HG02870 (cell line): Measurements from ENCODE around the gene ARL17A.
"Not testable (repeated sequence)": the region's sequence is repeated elsewhere in the genome, so short reads cannot be mapped to it uniquely, and the experiment has no call there.

Experiments
- ATAC-seq: cut with Tn5 transposase; IDR thresholded peaks from one replicate; pipeline ENCODE4 v1.9.1; 2021; ENCODE audit warnings: mild to moderate bottlenecking, moderate library complexity; ENCODE audit not compliant: unreplicated experiment

The ARL17A gene

GRCh38 chr17:46579083-46580075 lies at the start of gene ARL17A:
ARL17A (minus strand) TSS chr17:46579691; CDS start chr17:46576322, 3,369 bp downstream.
- peak; percentile 92 for ATAC-seq

GRCh38 chr17:46628753-46629436 lies 49.4 kb upstream of the ARL17A start:
- not testable (repeated sequence) for ATAC-seq

DNA sequence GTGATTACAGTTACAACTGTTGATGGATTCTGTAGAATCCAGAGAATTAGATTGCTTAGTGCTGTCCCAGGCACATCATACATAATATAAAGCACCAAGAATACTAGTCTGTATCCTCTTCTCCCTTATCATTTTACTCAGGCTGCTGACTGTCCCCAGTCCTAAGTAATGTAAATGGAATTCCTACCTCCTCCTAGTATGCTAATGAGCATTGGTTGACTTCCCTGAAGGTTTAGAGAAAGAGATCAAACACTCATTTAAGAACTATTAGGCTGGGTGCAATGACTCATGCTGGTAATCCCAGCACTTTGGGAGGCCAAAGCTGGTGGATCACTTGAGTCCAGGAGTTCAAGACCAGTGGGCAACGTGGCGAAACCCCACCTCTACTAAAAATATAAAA lies 48.0 kb upstream of the ARL17A start:
- ATAC-seq = not testable (repeated sequence)

DNA sequence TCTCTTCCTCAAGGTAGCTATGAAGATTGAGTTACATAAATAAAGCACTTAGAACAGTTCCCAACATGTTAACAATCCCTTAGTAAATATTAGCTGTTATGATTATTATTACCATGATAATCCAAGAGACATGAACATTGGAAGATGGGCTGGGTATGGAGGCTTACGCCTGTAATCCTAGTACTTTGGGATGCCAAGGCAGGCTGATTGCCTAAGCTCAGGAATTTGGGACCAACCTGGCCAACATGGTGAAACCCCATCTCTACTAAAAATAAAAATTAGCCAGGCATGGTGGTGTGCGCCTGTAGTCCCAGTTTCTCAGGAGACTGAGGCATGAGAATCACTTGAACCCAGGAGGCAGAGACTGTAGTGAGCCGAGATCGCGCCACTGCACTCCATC lies 45.2 kb upstream of the ARL17A start:
- ATAC-seq = not testable (repeated sequence)

GRCh38 chr17:46623790-46624189 lies 44.3 kb upstream of the ARL17A start:
- ATAC-seq = not testable (repeated sequence)

DNA sequence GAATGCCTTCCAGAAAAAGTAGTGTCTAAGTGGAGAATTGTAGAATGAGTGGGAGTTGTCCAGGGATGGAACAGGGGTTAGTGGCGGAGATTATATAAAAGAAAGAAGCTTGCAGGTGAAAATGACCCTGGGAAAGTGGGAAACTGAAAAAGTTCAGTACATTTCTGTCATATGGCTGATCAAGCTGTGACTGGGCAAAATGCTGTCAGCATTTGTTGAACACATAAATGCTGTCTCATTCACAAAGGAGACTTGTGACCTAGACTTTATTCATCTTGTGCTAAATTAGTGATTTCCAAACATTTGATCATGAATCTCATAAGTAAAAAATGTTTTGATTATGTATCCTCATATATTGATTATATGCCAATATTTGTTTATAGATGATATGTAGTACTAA lies 39.5 kb upstream of the ARL17A start:
- not testable (repeated sequence) for ATAC-seq

GRCh38 chr17:46617121-46617520 lies 37.6 kb upstream of the ARL17A start:
- ATAC-seq = not testable (repeated sequence)

- ATAC-seq = not testable (repeated sequence)
Observed at GRCh38 chr17:46613876-46614275, 34.4 kb upstream of the ARL17A start.

DNA sequence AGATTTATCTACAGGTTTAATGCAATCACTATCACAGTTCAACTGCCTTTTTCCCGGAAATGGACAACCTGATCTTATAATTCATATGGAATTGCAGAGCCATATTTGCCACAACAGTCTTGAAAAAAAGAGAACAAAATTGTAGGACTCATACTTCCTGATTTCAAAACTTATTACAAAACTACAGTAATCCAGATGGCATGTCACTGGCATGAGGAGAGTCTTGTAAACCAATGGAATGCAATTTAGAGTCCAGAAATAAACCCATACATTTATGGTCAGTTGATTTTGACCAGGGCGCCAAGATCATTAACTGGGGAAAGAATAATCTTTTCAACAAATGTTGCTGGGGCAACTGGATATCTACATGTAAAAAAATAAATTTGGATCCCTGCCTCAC lies 31.8 kb upstream of the ARL17A start:
- not testable (repeated sequence) for ATAC-seq

DNA sequence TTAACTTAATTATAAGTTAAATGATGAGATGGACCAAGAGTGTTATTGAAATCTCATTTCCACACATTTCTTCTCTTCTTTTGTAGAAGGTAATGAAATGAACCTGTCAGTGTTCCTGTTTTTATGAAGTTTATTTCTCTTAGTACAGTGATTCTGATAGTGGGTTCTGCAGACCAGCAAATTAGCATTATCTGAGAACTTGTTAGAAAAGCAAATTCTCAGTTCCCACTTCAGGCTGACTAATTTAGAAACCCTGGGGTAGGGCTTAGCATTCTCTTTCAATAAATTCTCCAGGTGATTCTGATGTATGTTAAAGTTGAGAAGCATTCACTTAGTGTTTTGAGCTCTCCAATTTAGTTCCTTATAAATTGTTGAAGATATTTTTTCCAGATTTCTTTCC lies 23.6 kb upstream of the ARL17A start:
- peak; percentile 85 for ATAC-seq

- ATAC-seq = not testable (repeated sequence)
Observed at GRCh38 chr17:46600767-46601166, 21.3 kb upstream of the ARL17A start.

DNA sequence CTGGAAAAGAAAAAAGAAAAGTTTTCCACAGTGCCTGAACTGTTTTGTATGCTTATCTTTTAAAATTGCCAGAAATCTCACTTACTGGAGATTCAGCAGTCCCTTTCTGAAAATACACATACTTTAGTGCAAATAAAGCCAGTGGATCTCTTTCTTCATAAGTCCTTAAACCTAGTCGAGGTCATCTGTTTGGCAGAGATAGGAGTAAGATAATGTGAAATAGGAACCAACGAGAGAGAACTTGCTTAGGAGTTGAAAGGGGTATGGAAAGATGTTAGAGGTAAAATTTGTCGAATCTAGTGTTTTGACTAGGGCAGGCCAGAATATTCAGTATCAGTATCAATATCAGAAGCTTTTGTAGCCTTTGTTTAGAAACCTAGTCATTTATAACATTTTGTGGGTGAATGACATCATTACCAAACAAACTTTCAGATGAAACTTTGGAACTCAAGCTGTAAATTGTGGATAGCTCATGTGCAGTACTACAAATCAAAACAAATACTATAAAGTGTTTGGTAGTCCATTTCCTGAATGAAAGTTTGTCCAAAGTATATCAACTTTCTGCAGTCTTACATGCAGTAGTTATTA lies 18.9 kb upstream of the ARL17A start:
- peak; percentile 61 for ATAC-seq

DNA sequence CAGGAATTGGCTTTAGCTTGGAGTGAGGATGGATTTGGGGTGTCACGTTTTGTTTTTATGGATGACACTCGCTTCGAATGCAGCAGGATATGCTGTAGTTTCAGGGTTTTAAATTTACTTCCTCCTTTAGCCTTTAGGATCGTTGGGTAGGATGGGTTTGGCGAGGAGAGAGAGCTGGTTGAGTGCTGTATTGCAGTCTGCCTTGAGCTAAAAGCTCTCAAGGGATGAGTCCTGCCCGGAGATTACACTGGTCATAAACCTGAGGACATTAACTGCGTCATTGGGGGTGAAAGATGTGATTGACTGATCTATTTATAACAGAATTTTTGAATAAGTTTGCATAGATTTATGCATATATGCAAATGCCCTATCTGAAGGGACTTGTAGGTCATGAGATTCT lies 11.8 kb upstream of the ARL17A start:
- not testable (repeated sequence) for ATAC-seq

- ATAC-seq = peak; percentile 62
Observed at GRCh38 chr17:46590157-46591146, 11.0 kb upstream of the ARL17A start, which contains the start of gene NSF. NSF (plus strand) TSS chr17:46590669; CDS start chr17:46590776, 107 bp downstream.

DNA sequence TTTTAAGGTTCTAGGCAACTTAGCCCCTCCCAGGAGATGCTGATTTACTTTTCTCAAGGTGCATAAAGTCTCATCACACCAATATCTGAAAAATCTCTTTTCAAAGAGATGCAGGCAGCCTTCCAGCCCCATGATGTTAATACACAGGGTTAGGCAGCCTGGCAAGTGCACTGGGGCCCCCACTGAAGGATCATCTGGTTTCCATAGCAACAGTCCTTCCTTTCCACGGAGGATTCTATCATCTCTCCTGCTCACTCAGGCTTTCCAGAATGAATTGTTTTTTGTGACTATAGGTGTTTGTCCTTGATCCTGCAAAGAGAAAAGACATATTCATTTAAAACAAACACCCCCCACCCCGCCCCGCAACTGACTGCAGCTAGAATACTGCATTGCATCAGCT lies 6.0 kb upstream of the ARL17A start:
- not testable (repeated sequence) for ATAC-seq

DNA sequence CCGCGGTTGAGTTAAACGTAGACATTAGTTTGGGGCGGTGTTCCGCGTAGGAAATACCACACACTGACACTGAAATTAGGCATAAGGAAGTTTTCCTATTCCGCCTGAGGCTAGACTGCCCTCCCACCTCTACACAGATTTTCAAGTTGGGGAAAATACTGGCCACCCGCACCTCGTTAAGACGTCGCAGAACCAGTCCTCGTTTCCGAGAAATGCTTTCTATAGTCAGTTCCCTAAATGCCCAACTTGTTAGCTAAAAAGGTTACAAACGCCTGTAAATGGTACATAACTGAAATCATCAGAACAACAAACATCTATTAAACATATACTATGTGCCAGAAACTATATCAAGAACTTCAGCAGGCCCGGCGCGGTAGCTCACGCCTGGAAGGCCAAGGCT lies 591 bp upstream of the ARL17A start:
- ATAC-seq = not testable (repeated sequence)

GRCh38 chr17:46571796-46572195 lies 7.7 kb downstream of the ARL17A start:
- ATAC-seq = not testable (repeated sequence)

GRCh38 chr17:46566980-46567379 lies 12.5 kb downstream of the ARL17A start:
- ATAC-seq = not testable (repeated sequence)

DNA sequence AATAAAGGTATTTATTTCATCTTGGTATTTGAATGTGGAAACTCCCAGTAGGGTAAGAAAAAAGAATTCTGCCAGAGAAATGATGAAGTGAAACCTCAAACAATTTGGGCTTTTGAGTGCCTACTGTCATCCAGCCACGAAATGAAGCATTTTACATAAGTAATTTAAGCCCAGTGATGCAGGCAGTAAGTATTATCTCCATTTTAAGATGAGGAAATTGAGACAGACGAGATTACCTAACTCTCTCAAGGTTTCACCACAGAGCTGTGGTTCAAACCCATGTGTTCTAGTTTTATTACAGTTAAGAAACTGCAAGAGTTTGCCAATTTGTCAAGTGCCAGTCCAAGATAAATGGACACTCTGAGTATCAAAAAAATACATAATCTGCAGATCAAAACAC lies 13.2 kb downstream of the ARL17A start:
- not testable (repeated sequence) for ATAC-seq

- ATAC-seq = not testable (repeated sequence)
Observed at GRCh38 chr17:46560048-46560447, 19.4 kb downstream of the ARL17A start.
